ENCODE results near the gene FOXL1.

DNA sequence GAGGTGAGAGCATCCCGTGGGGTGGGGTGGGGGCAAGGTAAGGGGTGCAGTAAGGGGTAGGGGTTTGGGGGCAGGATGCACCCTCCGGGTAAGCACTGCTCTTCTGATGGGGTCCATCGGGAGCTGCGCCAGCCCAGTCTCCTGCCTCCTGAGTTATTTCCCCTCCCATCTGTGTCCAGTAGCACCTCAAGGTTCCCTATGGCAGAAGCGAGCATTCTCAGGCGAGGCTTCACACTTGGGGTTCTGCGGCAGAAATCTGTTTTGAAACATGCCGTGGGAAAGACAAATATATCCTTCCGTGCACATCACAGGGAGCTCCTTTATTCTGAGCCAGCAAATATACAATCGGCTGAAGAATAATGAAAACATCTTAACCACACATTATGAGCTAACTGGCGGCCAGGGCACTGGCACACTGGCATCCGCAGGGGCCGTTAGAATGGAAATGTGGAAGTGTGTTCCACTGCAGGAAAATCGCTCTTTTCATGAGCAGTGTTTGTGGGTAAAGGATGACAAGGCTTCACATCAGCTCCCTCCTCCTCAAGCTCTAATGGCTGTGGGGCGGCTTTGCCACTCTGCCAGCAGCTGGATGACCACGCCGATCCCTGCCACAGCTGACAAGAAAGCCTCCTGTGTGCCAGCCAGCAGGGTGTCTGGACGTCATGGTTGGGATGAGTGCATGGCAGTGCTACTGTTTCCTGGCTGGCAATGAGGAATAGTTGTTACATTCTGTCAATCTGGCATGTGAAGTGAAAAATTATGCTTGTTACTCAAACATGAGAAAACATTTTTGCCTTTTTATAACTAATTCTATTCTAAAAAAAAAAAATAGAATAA, 43.4 kb upstream of the FOXL1 start:
- TF ChIP-seq CTCF (IDR thresholded peaks at IDR 0.05) (no peak), POLR2A (IDR thresholded peaks at IDR 0.05) (no peak)
